NB4 (cell line): ENCODE measurements around the gene TNFAIP1.

Experiments used
- CTCF ChIP-seq: IDR thresholded peaks from one replicate; pipeline ENCODE4 v1.5.1; 2012; ENCODE audit warnings: low read depth, low read length
- MAX ChIP-seq: IDR thresholded peaks from 2 replicates; pipeline ENCODE4 v1.6.1; 2011; ENCODE audit warnings: low read depth, low read length
- POLR2A ChIP-seq: IDR thresholded peaks from 2 replicates; pipeline ENCODE4 v1.6.1; 2011; ENCODE audit warnings: mild to moderate bottlenecking; ENCODE audit not compliant: insufficient read length; ENCODE audit errors: extremely low read depth

DNA sequence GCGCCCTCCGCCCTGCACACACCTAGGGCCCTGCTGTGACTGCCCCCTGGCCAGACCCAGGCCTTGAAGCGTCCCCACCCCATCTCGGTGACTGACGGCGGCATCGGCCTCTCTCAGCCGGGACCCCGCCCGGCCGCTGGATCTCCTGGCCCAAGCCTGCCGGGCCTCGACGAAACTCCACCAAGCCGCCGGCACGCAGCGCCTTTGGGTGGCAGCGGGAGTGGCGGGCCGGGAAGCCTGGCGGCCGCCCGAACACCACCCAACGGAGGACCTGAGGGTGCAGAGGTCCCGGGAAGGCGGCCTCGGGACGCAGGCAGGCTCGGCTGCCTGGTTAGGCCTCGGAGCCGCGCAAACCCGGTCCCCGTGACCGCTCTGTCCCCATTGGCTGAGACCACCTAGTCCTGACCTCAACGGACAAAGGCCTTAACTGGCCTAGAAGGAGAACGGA is 28.6 kb upstream of the TNFAIP1 start:
- TF ChIP-seq CTCF (no peak), POLR2A (no peak), MAX (no peak)
